Trophoblast cell (in vitro differentiated cells and primary cell): Measurements from ENCODE around the gene KLRC3.
"Not testable (repeated sequence)": the region's sequence is repeated elsewhere in the genome, so short reads cannot be mapped to it uniquely, and the experiment has no call there.

Experiments used
- DNase-seq, 2 donors: peaks; one replicate each; pipeline ENCODE4 v3.0.0-alpha.2; 2016
- H2AFZ ChIP-seq: 2 replicates; pipeline ENCODE4 v1.6.1; 2013; ENCODE audit warnings: low read length, moderate library complexity, mild to moderate bottlenecking; ENCODE audit not compliant: insufficient read depth, poor library complexity
- H2AK5ac ChIP-seq: 2 replicates; pipeline ENCODE4 v1.6.1; 2013; ENCODE audit warnings: mild to moderate bottlenecking, low read length
- H2BK120ac ChIP-seq: 2 replicates; pipeline ENCODE4 v1.6.1; 2013; ENCODE audit warnings: low read length, mild to moderate bottlenecking, moderate library complexity; ENCODE audit not compliant: insufficient read depth, poor library complexity
- H2BK12ac ChIP-seq: 2 replicates; pipeline ENCODE4 v1.6.1; 2013; ENCODE audit warnings: mild to moderate bottlenecking, low read length, moderate library complexity
- H2BK5ac ChIP-seq: 2 replicates; pipeline ENCODE4 v1.6.1; 2013; ENCODE audit warnings: low read length, low read depth, moderate library complexity, mild to moderate bottlenecking; ENCODE audit not compliant: poor library complexity
- H3K14ac ChIP-seq: 2 replicates; pipeline ENCODE4 v1.6.1; 2013; ENCODE audit warnings: mild to moderate bottlenecking, low read length
- H3K18ac ChIP-seq: 2 replicates; pipeline ENCODE4 v1.6.1; 2013; ENCODE audit warnings: mild to moderate bottlenecking, low read length
- H3K23ac ChIP-seq: 2 replicates; pipeline ENCODE4 v1.6.1; 2013; ENCODE audit warnings: low read length
- H3K27ac ChIP-seq: 2 replicates; pipeline ENCODE4 v1.5.1; 2013; ENCODE audit warnings: low read depth, mild to moderate bottlenecking, inconsistent platforms, low read length, moderate library complexity
- H3K27me3 ChIP-seq: 2 replicates; pipeline ENCODE4 v1.6.1; 2013; ENCODE audit warnings: inconsistent platforms, mild to moderate bottlenecking, low read length, moderate library complexity; ENCODE audit not compliant: insufficient read depth
- H3K36me3 ChIP-seq, 2 experiments: 1 replicate in 1 of 2; 2 replicates in 1 of 2; pipeline ENCODE4 v1.6.1; 2013; ENCODE audit warnings: low read length in 2 of 2, mild to moderate bottlenecking in 2 of 2, moderate library complexity in 1 of 2; ENCODE audit not compliant: insufficient read depth in 2 of 2, control insufficient read depth in 1 of 2
- H3K4ac ChIP-seq: 2 replicates; pipeline ENCODE4 v1.6.1; 2013; ENCODE audit warnings: low read depth, mild to moderate bottlenecking, low read length, moderate library complexity
- H3K4me1 ChIP-seq, 2 experiments: 1 replicate in 1 of 2; 2 replicates in 1 of 2; pipeline ENCODE4 v1.6.1; 2013; ENCODE audit warnings: low read length in 2 of 2, mild to moderate bottlenecking in 2 of 2, moderate library complexity in 1 of 2; ENCODE audit not compliant: insufficient read depth in 2 of 2, control insufficient read depth in 1 of 2
- H3K4me2 ChIP-seq: 2 replicates; pipeline ENCODE4 v1.6.1; 2013; ENCODE audit warnings: inconsistent platforms, mild to moderate bottlenecking, low read length, moderate library complexity
- H3K4me3 ChIP-seq: 2 replicates; pipeline ENCODE4 v1.5.1; 2013; ENCODE audit warnings: mild to moderate bottlenecking, low read depth, low read length, inconsistent platforms
- H3K79me1 ChIP-seq: one replicate; pipeline ENCODE4 v1.6.1; 2013; ENCODE audit warnings: low read length
- H3K79me2 ChIP-seq: 2 replicates; pipeline ENCODE4 v1.6.1; 2013; ENCODE audit warnings: low read length, mild to moderate bottlenecking; ENCODE audit not compliant: control insufficient read depth, insufficient read depth, poor library complexity
- H3K9ac ChIP-seq: 2 replicates; pipeline ENCODE4 v1.6.1; 2013; ENCODE audit warnings: mild to moderate bottlenecking, low read length
- H3K9me3 ChIP-seq: 2 replicates; pipeline ENCODE4 v1.6.1; 2013; ENCODE audit warnings: low read depth, mild to moderate bottlenecking, control low read depth, inconsistent platforms, low read length; ENCODE audit not compliant: insufficient read depth
- H4K12ac ChIP-seq: 2 replicates; pipeline ENCODE4 v1.6.1; 2013; ENCODE audit warnings: low read depth, mild to moderate bottlenecking, low read length, moderate library complexity
- H4K8ac ChIP-seq: 2 replicates; pipeline ENCODE4 v1.6.1; 2013; ENCODE audit warnings: low read depth, mild to moderate bottlenecking, low read length, moderate library complexity
- H4K91ac ChIP-seq: one replicate; pipeline ENCODE4 v1.6.1; 2013; ENCODE audit warnings: low read depth, mild to moderate bottlenecking, low read length, moderate library complexity
- WGBS: extraction: QIAGEN DNeasy Blood & Tissue Kit; methylation state at CpG from one replicate; pipeline ENCODE4 v1.1.7; 2013; ENCODE audit warnings: missing lambda C conversion rate; ENCODE audit not compliant: insufficient read length, insufficient coverage; ENCODE audit errors: extremely low coverage; 5-methylcytosine and 5-hydroxymethylcytosine counted together

The KLRC3 gene

DNA sequence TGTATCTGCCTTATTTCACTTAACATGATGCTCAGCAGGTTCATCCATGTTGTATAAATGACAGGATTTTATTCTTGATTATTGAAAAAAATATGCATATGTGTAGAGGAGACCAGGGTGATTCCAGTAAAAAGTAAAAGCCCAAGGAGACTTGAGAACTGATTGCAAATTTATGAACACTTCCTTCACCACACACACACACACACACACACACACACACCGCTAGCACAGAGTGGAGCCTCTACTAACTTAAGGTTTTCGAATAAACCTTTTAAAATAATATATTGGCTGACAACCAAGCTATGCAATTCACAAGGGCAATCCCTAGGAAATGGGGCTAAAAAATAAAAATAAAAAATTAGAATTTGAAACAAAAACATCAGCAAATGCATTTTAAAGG lies 22.2 kb downstream of the KLRC3 start:
- Histone ChIP-seq H3K4me3 (no peak overlapping the region), H3K79me1 (peaks cover 8% of the 10 kb centered on the region), H2AK5ac (no peak overlapping the region), H2BK5ac (no peak overlapping the region), H3K18ac (no peak overlapping the region), H2BK120ac (no peak overlapping the region), H3K9me3 (no peaks in the 10 kb centered on the region), H3K14ac (no peak overlapping the region), H3K36me3 (no peaks in the 10 kb centered on the region), H4K91ac (no peak overlapping the region), H3K27me3 (no peaks in the 10 kb centered on the region), H3K4ac (no peak overlapping the region), H2BK12ac (no peak overlapping the region), H4K8ac (no peak overlapping the region), H3K27ac (no peak overlapping the region), H2AFZ (no peak overlapping the region), H3K4me2 (no peak overlapping the region), H3K9ac (no peak overlapping the region), H3K79me2 (no peaks in the 10 kb centered on the region), H3K4me1 (peaks cover 3% of the 10 kb centered on the region in 2 experiments), H3K23ac (no peak overlapping the region), H4K12ac (no peak overlapping the region)
- DNase-seq: no peak
- WGBS: no CpG with 5 or more reads among the region's 2 CpGs

DNA sequence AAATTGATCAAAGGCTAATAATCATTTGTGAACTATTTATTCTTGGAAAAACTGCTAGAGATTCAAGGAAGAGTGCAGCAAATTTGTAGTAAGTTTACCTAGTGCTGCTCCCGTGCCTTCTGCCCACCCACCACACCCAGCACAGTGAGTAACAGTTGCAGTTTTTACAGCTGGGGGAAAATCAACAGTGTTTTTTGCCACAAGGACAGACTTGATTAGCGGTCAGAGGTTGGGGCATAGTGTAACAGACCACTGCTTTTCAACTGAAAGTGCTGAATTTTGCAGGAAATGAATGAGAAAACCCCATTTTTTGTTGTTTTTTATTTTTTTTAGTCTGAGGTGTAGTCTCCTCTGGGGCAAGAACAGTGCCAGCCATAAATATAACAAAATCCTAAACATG lies 23.1 kb downstream of the KLRC3 start:
- H3K9me3 ChIP-seq: no peaks in the 10 kb centered on the region
- no peaks in the 10 kb centered on the region for H3K79me2 ChIP-seq
- no peak overlapping the region for H3K4me2 ChIP-seq
- H2BK12ac ChIP-seq: no peak overlapping the region
- H3K4me3 ChIP-seq: no peak overlapping the region
- no peak overlapping the region for H2BK5ac ChIP-seq
- no peak overlapping the region for H3K4ac ChIP-seq
- no peak overlapping the region for H2AFZ ChIP-seq
- peak overlapping the region; percentile 69 for H2AK5ac ChIP-seq
- no peak overlapping the region for H3K9ac ChIP-seq
- DNase-seq: no peak
- no peak overlapping the region for H4K91ac ChIP-seq
- H3K36me3 ChIP-seq: no peaks in the 10 kb centered on the region
- no peak overlapping the region for H4K8ac ChIP-seq
- no peak overlapping the region for H2BK120ac ChIP-seq
- H3K27ac ChIP-seq: no peak overlapping the region
- H3K4me1 ChIP-seq: peaks cover 3% of the 10 kb centered on the region in 2 experiments
- WGBS: no CpG with 5 or more reads among the region's 2 CpGs
- H3K18ac ChIP-seq: no peak overlapping the region
- H3K14ac ChIP-seq: no peak overlapping the region
- peaks cover 8% of the 10 kb centered on the region for H3K79me1 ChIP-seq
- H3K27me3 ChIP-seq: no peaks in the 10 kb centered on the region
- no peak overlapping the region for H3K23ac ChIP-seq
- no peak overlapping the region for H4K12ac ChIP-seq

DNA sequence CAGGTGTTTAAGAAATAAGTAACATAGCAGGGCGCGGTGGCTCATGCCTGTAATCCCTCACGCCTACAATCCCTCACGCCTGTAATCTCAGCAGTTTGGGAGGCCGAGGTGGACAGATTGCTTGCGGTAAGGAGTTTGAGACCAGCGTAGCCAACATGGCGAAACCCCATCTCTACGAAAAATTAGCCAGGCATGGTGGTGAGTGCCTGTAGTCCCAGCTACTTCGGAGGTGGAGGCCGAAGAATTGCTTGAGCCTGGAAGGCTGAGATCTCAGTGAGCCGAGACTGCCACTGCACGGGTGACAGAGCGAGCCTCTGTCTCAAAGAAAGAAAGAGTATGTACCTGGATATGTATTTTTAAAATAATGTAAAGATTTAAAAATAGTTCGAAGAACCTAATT lies 24.2 kb downstream of the KLRC3 start:
- WGBS: 100% methylated on average over 1 of the region's 15 CpGs
- H3K14ac ChIP-seq: peak overlapping the region; percentile 48
- not testable (repeated sequence) for H3K36me3 ChIP-seq, H3K4me3 ChIP-seq, H3K79me1 ChIP-seq, H3K9me3 ChIP-seq, H3K9ac ChIP-seq, DNase-seq, H4K12ac ChIP-seq, H3K27me3 ChIP-seq, H3K4me1 ChIP-seq, H3K4me2 ChIP-seq, H3K23ac ChIP-seq, H3K18ac ChIP-seq, H3K79me2 ChIP-seq
- peak overlapping the region; percentile 89 for H2BK12ac ChIP-seq
- H2AFZ ChIP-seq: peak overlapping the region; percentile 35
- H2AK5ac ChIP-seq: peak overlapping the region; percentile 76
- H3K4ac ChIP-seq: peak overlapping the region; percentile 10
- H4K8ac ChIP-seq: peak overlapping the region; percentile 35
- peak overlapping the region; percentile 57 for H2BK5ac ChIP-seq
- H4K91ac ChIP-seq: peak overlapping the region; percentile 35
- peak overlapping the region; percentile 53 for H2BK120ac ChIP-seq
- H3K27ac ChIP-seq: peak overlapping the region; percentile 8

DNA sequence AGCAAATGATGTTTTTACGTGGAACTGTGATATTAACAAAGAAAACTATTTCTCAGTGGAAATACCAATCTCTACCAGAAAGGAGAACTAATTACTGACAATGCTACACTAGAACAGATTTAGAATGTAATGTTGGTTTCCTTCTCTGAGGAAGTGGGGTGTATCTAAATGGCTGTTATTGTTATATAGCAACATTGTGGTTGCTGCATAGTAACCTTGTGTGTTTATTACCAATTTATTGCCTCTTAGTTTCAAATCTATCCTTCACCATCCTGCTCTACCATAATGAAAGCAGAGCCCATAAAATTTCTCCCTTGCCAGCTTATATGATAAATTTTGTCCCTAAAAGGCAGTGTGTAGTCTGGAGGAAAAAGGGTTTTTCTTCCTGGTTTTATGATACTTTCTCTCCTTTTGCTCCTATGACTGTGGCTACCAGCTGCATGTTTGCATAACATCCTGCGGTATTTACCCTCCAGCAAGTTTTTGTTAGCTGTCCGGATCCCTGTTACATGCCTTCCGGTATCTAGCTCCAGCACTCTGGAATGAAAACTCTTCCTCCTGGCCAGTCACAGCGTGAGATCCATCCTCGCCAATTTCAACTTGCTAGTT lies 24.9 kb downstream of the KLRC3 start:
- Histone ChIP-seq H3K4me2 (no peak overlapping the region), H3K27ac (peak overlapping the region; percentile 73), H3K14ac (no peak overlapping the region), H3K27me3 (no peaks in the 10 kb centered on the region), H2BK120ac (no peak overlapping the region), H3K23ac (no peak overlapping the region), H4K91ac (no peak overlapping the region), H4K12ac (no peak overlapping the region), H2AFZ (no peak overlapping the region), H4K8ac (no peak overlapping the region), H3K9ac (no peak overlapping the region), H3K79me2 (no peaks in the 10 kb centered on the region), H3K4me3 (no peak overlapping the region), H2BK5ac (no peak overlapping the region), H3K79me1 (peaks cover 8% of the 10 kb centered on the region), H2AK5ac (no peak overlapping the region), H3K18ac (no peak overlapping the region), H3K36me3 (no peaks in the 10 kb centered on the region), H2BK12ac (no peak overlapping the region), H3K4me1 (peaks cover 3% of the 10 kb centered on the region in 2 experiments), H3K4ac (no peak overlapping the region), H3K9me3 (no peaks in the 10 kb centered on the region)
- no CpG with 5 or more reads among the region's 6 CpGs for WGBS
- DNase-seq: peak; percentile 92 to 98
